Activated naive CD8-positive, alpha-beta T cell (primary cell): ENCODE data around the gene NOL9.
"Not testable (repeated sequence)": the region's sequence is repeated elsewhere in the genome, so short reads cannot be mapped to it uniquely, and the experiment has no call there.

ENCODE experiments used
- H3K27ac Mint-ChIP-seq: one replicate; pipeline ENCODE4 v1.8.0; 2021; ENCODE audit warnings: mixed read lengths
- H3K27me3 Mint-ChIP-seq: one replicate; pipeline ENCODE4 v1.8.0; 2021; ENCODE audit warnings: mixed read lengths
- H3K36me3 Mint-ChIP-seq: one replicate; pipeline ENCODE4 v1.8.0; 2021; ENCODE audit warnings: mixed read lengths
- H3K4me1 Mint-ChIP-seq: one replicate; pipeline ENCODE4 v1.8.0; 2021; ENCODE audit warnings: low read depth, mixed read lengths
- H3K4me3 Mint-ChIP-seq: one replicate; pipeline ENCODE4 v1.8.0; 2021; ENCODE audit warnings: mild to moderate bottlenecking, mixed read lengths
- H3K9me3 Mint-ChIP-seq: one replicate; pipeline ENCODE4 v1.8.0; 2021; ENCODE audit warnings: low read depth, mixed read lengths

Gene NOL9

DNA sequence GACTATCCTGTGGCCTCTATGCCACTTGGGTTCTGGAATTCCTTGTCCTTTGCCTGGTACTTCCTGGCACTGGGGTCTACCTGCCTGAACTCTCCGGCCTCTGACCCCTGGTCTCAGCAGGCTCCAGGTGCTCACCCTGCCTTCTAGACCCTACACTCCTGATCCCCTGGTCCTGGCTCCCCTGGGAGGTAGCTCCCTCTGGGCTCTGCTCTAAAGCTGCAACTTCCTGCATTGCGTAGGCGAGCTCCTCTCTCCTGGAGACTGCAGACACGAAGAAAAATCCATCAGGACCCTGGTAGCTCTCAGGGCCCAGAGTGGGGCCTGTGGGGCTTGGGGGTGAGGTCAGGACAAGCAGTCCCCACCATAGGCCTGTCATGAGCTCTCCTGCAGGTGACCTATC lies 55.0 kb downstream of the NOL9 start:
- Mint-ChIP-seq H3K4me1 (peaks cover 21% of the 10 kb centered on the region), H3K9me3 (no peaks in the 10 kb centered on the region), H3K4me3 (no peak overlapping the region), H3K27me3 (no peaks in the 10 kb centered on the region), H3K36me3 (no peaks in the 10 kb centered on the region), H3K27ac (no peak overlapping the region)

DNA sequence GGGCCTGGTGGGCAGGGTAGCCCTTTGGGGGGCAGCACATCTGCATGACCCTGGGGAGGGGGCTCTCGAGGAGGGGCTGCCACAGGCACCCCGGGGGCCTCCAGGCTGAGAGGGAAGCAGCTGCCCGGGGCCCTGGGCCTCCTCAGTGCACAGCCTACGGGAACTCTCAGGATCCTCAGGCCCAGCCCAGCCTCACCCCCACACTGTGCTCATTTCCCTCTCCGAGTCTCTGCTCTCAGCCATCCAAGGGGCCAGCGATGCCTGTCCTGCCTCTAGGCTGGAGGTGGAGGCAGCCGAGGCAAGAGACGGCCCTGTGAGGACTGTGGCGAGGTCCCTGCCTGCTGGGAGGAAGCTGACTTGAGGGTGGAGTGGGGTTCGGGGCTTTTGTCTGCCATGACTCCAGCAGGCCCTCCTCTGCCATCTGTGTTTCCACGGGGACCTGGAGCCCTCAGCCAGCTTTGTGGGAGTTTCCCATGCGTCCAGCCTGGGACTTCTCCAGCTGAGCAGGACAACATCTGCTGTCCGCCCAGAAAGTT lies 55.7 kb downstream of the NOL9 start:
- Mint-ChIP-seq H3K27me3 (no peaks in the 10 kb centered on the region), H3K4me1 (peaks cover 21% of the 10 kb centered on the region), H3K9me3 (no peaks in the 10 kb centered on the region), H3K4me3 (no peak overlapping the region), H3K36me3 (no peaks in the 10 kb centered on the region), H3K27ac (peak overlapping the region; percentile 6)

DNA sequence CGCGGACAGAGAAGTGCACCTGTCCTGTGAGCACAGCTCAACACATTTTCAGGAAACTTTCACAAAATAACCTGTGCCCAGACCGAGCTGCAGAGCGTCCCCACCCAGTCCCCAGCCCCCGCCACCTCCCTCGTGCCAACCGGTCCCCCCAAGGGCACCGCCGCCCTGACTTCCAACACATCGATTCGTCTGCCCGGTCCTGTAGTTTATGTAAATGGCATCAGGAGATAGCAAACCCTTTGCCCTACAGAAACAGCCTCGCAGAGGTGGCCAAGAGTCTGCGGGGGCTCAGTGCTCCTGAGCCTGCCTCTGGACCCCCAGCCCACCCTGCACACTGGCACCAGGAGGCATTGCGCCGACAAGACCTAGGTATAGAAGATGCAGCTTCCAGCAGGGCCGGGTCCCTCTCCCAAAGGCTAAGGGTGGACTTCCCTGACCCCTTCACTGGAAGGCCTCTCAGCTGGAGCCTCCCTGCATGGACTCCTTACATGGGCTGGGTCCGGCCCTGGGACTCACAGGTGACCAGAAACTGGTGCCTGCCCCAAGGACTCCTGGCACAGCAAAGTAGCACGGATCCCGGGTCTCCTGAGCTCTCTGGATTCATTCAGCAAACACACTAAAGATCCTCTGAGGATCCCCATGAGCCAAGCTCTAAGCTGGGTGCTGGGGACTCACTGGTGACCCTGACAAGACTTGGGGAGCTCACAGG lies 56.3 kb downstream of the NOL9 start:
- Mint-ChIP-seq H3K27ac (no peak overlapping the region), H3K4me3 (peak overlapping the region; percentile 82), H3K36me3 (no peaks in the 10 kb centered on the region), H3K9me3 (no peaks in the 10 kb centered on the region), H3K27me3 (no peaks in the 10 kb centered on the region), H3K4me1 (peaks cover 25% of the 10 kb centered on the region)

DNA sequence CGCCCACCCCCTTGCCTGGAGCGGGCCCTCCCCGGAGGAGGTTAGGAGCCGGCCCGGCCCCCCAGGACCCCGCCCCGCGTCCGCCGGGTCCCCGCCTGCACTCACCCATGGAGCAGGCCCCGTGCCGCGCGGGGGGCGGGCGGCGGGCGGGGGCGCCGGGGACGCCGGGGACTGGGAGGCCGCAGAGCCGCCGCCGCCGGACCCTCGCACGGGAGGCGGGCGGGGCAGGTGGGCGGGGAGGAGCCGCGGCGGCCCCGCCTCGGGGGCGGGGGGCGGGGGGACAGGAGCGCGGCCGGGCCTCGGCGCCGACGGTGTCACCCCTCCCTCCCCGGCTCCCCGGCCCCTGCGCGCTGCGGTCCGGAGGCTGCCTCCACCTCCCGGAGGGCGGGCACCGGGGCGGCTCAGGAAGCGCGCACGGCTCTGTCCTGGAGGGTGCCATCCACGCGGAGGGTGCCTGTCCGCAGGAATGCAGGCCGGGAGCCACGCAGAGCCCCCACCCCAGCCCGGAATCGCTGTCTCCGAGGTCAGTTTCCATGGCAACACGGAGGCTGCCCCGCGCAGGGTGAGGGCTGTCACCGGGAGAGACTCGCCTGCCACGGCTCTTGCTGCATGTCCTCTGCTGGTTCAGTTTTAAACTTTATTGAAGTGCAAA lies 57.0 kb downstream of the NOL9 start:
- Mint-ChIP-seq H3K4me3 (peak overlapping the region; percentile 82), H3K27me3 (no peaks in the 10 kb centered on the region), H3K9me3 (no peaks in the 10 kb centered on the region), H3K4me1 (peaks cover 27% of the 10 kb centered on the region), H3K36me3 (no peaks in the 10 kb centered on the region), H3K27ac (no peak overlapping the region)

DNA sequence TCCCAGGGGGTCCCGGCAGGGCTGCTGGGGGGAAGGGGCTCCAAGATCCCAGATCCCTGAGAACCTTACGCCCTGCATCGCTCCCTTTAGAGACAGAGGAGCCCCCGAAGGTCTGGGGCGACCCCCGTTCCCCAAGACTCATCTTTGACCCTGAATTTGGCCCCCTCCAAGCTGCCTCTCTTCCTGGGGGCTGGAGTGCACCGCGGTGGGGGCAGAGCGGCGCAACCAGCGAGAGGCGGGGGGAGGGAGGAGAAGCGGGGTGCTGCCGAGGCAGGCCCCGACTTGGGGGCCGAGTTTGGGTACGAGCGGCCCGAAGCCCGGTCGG lies 57.5 kb downstream of the NOL9 start:
- Mint-ChIP-seq H3K27ac (no peak overlapping the region), H3K36me3 (no peaks in the 10 kb centered on the region), H3K9me3 (no peaks in the 10 kb centered on the region), H3K4me1 (peaks cover 31% of the 10 kb centered on the region), H3K27me3 (no peaks in the 10 kb centered on the region), H3K4me3 (peak overlapping the region; percentile 57)

DNA sequence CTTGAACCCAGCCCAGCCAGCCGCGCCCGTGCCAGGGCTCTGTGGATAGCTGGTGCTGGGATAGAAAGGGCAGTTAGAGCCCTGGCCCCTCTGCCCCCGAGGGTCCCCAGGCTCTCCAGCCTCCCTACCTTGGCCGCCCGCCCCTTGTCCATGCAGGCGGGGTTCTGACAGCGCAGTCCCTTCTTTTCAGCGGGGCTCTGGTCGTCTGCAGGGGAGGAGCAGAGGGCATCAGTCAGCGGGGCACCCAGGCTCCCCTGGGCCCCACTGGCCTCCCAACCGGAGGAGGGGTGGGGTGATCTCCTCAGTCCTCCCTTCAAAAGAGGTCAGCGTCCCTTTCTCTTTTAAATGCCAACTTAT lies 58.0 kb downstream of the NOL9 start:
- no peak overlapping the region for H3K27ac Mint-ChIP-seq
- no peaks in the 10 kb centered on the region for H3K9me3 Mint-ChIP-seq
- no peaks in the 10 kb centered on the region for H3K36me3 Mint-ChIP-seq
- H3K27me3 Mint-ChIP-seq: no peaks in the 10 kb centered on the region
- peaks cover 36% of the 10 kb centered on the region for H3K4me1 Mint-ChIP-seq
- peak overlapping the region; percentile 57 for H3K4me3 Mint-ChIP-seq

DNA sequence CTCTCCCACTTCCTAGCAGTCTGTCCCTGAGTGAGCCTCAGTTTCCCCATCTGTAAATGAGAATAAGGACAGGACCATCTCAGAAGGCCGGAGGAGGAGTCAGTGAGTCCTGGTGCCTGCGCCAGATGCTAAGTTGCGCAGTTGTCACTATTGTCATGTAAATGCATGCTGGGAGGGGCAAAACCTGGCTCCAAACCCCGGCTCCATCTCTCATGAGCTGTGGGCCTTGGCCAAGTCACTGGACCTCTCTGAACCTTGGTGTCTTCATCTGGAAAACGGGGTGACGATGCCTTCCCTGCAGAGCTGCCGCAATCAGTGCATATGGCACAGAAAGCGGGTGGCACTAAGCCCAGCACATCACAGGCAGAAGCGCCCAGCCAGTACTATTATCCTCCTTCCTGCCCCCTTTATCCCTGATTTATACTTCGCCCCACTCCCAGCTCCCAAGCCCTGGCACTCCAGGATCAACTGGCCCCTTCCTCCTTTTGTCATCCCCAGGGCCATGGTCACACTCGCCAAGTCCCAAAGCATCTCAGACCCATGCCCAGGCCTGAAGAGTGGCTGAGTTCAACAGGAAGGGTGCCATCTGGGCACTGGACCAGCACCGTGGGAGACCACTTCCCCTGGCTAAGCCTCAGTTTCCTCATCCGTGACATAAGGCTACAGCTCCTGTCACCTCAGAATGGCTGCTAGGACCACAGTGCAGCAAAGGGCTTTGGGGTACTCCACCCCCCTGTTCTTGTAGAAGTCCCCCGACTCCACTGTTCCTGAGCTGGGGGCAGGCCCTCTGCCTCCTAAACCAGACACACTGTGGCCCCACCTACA lies 58.6 kb downstream of the NOL9 start:
- H3K4me1 Mint-ChIP-seq: peaks cover 39% of the 10 kb centered on the region
- no peaks in the 10 kb centered on the region for H3K36me3 Mint-ChIP-seq
- H3K4me3 Mint-ChIP-seq: peak overlapping the region; percentile 23
- H3K27me3 Mint-ChIP-seq: no peaks in the 10 kb centered on the region
- no peak overlapping the region for H3K27ac Mint-ChIP-seq
- no peaks in the 10 kb centered on the region for H3K9me3 Mint-ChIP-seq

DNA sequence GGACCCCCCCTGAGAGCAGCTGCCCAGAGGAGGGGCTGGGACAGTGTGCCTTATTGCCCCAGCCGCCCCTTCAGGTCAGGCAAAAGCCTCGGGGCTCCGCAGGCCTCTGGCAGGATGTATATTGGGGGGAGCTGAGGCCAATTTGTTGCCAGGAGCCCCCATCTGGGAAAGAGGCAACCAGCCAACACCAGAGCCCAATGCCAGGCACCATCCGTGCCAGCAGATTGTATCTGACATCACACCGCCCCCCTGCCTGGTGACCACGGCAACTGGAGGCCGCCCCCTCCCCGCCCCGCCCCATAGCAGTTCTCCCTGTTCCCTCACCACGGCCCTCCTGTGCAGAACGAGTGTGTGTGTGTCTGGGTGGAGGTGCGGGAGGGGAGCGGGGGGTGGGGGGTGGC lies 59.3 kb downstream of the NOL9 start:
- H3K27ac Mint-ChIP-seq: no peak overlapping the region
- no peaks in the 10 kb centered on the region for H3K36me3 Mint-ChIP-seq
- no peaks in the 10 kb centered on the region for H3K9me3 Mint-ChIP-seq
- H3K4me3 Mint-ChIP-seq: no peak overlapping the region
- H3K27me3 Mint-ChIP-seq: no peaks in the 10 kb centered on the region
- peaks cover 39% of the 10 kb centered on the region for H3K4me1 Mint-ChIP-seq

DNA sequence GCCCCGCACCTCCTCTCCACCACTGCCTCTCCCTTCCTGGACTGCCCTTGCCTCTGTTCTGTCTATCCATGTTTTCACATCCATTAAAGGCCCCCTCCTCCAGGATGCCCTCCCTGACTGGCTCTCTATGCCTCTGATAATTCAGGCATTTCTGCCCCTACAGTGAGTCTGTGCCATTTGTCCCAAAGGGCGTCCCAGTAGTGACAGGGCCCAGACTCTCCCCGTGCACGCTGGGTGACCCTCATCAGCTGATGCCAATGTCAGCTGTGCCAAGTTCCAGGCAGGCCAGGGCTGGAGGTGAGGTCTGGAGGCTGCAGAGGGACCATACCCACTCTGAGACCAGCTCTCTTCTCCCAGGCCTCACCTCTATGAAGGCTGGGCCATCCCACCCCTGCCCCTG lies 59.7 kb downstream of the NOL9 start:
- Mint-ChIP-seq H3K36me3 (no peaks in the 10 kb centered on the region), H3K27ac (no peak overlapping the region), H3K27me3 (no peaks in the 10 kb centered on the region), H3K4me3 (no peak overlapping the region), H3K4me1 (peaks cover 39% of the 10 kb centered on the region), H3K9me3 (no peaks in the 10 kb centered on the region)

DNA sequence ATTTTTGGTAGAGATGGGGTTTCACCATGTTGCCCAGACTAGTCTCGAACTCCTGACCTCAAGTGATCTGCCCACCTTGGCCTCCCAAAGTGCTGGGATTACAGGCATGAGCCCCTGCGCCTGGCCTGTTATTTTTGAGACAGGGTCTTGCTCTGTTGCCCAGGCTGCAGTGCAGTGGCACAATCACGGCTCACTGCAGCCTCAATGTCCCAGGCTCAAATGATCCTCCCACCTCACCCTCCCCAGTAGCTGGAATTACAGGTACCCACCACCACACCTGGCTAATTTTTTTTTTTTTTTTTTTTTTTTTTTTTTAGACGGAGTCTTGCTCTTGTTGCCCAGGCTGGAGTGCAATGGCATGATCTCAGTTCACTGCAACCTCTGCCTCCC lies 60.5 kb downstream of the NOL9 start:
- not testable (repeated sequence) for H3K27me3 Mint-ChIP-seq
- H3K4me1 Mint-ChIP-seq: peaks cover 39% of the 10 kb centered on the region

DNA sequence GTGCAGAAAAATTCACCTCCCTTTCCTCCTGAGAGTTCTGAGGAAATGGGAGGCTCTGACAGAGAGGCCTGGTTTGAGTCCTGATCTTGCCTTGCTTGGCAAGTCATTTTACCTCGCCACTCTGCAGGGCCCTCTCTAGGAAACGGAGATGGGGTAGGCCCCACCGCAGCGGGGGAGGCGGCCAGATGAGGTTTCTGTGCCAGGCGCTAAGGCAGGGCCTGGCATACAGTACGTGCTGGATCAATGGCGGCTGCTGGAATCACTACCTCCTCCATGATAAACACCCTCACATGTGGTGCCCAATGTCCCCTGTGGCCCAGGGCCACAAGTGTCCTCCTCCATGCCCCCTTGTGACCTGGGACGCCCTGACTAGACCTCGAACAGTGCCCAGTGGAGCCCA lies 62.3 kb downstream of the NOL9 start:
- H3K27me3 Mint-ChIP-seq: peaks cover 2% of the 10 kb centered on the region
- H3K4me3 Mint-ChIP-seq: peak overlapping the region; percentile 86
- H3K9me3 Mint-ChIP-seq: no peaks in the 10 kb centered on the region
- no peaks in the 10 kb centered on the region for H3K36me3 Mint-ChIP-seq
- peak overlapping the region; percentile 46 for H3K27ac Mint-ChIP-seq
- H3K4me1 Mint-ChIP-seq: peaks cover 35% of the 10 kb centered on the region

More for the DNA sequence above, 60.5 kb downstream of the NOL9 start:
- H3K27ac Mint-ChIP-seq, H3K36me3 Mint-ChIP-seq, H3K9me3 Mint-ChIP-seq, H3K4me3 Mint-ChIP-seq: not testable (repeated sequence)

DNA sequence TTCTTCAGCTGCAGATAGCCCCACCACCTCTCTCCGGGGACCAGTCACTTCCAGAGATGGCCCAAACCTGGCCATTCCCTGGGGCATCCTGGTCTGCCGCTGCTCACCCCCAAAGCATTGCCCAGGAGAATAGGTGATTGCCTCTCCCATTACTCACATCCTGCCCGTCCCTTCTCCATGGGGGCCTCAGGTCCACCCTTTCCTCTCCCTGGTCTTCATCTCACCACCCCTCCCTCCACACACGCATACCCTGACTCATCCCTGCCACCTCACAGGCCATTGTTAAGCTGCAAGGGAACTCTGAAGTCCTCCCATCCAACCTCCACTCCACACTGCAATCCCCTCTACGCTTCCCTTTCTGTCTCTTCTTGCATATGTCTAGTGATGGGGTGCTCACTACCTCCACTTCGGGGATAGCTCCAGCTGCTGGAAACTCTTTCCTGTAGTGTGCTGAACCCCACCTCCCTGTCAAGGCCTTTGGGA lies 62.8 kb downstream of the NOL9 start, which contains the start of gene PLEKHG5:
TSS of gene PLEKHG5 (minus strand) at position 188 of the 483 bp plus-strand sequence. CDS start 14,096 bp downstream, outside the sequence.
- Mint-ChIP-seq H3K27me3 (peaks cover 3% of the 10 kb centered on the region), H3K4me3 (peak within 1 kb of the TSS; percentile 86), H3K4me1 (peaks cover 36% of the 10 kb centered on the region), H3K36me3 (no peaks in the 10 kb centered on the region), H3K9me3 (no peaks in the 10 kb centered on the region), H3K27ac (peak within 1 kb of the TSS; percentile 66)

DNA sequence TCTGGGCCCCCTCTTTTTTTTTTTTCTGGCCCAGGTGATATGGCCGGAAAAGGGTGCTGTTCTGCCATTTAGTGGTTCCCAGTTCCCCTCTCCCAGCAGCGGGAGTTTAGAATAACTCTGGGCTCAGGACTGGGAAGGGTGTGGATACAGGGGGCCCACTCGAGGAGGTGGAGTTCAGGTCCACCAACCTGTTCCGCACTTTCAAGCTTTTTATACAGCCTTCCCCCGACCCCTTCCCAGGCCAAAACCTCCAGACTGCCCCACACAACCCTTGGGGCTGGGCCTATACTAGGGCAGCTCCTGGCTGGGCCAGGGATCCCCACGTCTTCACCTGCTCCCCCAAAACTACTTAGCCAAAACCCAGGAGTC lies 63.2 kb downstream of the NOL9 start:
- Mint-ChIP-seq H3K27ac (peak overlapping the region; percentile 66), H3K4me1 (peaks cover 36% of the 10 kb centered on the region), H3K36me3 (no peaks in the 10 kb centered on the region), H3K27me3 (peaks cover 7% of the 10 kb centered on the region), H3K9me3 (no peaks in the 10 kb centered on the region), H3K4me3 (peak overlapping the region; percentile 86)

DNA sequence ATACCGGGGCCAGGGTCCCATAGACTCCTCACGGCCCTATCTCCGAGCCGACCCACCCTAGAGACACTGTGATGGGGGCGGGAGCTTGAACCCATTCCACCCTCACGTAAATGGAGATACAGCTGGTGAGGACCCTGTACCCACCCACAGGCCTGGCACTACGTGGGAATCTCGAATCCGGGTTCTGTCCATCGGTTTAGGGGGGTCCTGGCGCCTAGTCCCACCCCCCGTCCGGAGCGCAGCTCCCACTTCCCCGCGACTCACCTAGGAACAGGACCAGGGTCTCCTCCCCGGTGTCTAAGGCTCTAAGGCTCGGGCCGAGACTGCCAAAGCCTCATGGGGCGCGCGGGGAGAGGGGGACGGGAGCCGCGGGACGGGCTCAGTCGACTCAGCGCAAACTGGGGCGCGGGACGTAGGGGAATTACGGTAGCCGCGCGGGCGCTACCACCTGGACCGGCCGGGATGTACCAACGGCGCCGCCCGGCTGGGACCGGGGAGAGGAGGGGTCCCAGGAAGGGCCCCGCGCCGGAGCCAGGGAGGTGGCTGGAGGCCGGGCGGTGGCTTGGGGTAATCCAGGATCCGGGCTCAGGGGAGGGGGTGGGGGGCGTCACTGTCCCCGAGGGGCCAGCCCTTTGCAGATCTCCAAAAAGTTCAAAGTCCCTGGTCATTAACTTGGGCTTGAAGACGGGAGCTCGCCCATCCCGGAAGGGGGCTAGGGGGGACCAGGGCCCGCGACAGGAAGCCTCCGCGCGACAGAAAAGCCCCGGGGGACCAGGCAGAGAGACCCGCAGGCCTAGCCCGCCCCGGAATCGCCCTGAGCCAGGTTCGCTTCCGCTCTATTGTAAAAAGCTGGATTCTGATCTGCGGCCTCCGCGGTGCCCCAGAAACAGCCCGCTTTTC lies 63.9 kb downstream of the NOL9 start:
- no peaks in the 10 kb centered on the region for H3K36me3 Mint-ChIP-seq
- peak overlapping the region; percentile 86 for H3K4me3 Mint-ChIP-seq
- peak overlapping the region; percentile 41 for H3K27ac Mint-ChIP-seq
- no peaks in the 10 kb centered on the region for H3K9me3 Mint-ChIP-seq
- peaks cover 30% of the 10 kb centered on the region for H3K4me1 Mint-ChIP-seq
- H3K27me3 Mint-ChIP-seq: peaks cover 7% of the 10 kb centered on the region
